GM10847 (cell line): ENCODE results near the gene ZNF716.

Source experiments
- POLR2A ChIP-seq: IDR thresholded peaks from 2 replicates; pipeline ENCODE4 v1.6.1; 2011; ENCODE audit not compliant: insufficient read length; ENCODE audit errors: extremely low read depth

ZNF716 gene

DNA sequence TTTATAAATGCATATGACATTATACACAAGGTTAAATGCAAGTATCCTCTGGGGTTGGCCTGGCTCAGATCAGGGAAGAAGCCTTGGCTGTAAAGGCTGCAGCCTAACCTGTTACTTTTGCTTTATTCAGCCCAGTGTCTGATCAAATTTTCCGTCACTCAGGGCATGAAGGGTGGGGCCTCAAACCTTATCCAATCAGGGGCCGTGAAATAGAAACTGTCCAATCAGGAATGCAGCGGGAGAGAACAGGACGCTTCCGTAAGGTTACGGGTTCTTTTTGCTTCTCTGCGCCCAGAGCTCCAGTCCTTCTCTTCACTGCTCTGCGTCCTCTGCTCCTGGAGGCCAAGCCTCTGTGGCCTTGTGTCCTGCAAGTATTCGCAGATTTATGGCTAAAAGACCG lies at the start of gene ZNF716:
ZNF716 (plus strand) TSS at position 274 of the 400 bp plus-strand sequence; CDS start at position 386, 112 bp downstream.
- no peak for TF ChIP-seq POLR2A

DNA sequence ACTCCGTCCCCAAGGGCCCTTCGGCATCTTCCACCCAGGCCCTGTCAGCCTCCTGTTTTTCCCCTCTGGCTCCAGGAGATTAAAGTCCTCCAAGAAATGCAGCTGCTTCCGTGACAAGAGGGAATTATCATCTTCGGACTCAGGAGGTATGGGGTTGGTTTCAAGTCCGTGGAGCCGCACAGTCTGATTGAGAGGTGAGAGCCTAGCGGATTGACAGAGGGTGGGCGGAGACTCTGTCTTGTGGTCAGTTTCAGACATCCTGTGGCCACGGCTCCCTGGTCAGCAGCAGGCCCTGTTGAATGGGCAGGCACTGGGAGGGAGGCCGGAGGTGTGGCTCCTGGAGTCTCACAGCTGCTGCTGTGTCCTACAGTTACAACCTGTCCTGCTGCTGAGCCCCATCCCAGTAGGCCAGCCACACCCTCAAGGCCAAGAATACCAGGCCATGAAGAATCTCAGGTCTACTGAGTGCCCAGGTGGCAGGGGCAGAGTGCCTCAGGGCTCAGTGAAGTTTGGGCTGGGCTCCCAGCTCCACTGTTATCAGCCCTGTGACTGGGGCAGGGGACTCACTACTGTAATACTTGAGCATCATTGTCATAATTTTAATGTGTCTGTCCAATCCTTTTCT lies 49.3 kb upstream of the ZNF716 start:
- no peak for TF ChIP-seq POLR2A

DNA sequence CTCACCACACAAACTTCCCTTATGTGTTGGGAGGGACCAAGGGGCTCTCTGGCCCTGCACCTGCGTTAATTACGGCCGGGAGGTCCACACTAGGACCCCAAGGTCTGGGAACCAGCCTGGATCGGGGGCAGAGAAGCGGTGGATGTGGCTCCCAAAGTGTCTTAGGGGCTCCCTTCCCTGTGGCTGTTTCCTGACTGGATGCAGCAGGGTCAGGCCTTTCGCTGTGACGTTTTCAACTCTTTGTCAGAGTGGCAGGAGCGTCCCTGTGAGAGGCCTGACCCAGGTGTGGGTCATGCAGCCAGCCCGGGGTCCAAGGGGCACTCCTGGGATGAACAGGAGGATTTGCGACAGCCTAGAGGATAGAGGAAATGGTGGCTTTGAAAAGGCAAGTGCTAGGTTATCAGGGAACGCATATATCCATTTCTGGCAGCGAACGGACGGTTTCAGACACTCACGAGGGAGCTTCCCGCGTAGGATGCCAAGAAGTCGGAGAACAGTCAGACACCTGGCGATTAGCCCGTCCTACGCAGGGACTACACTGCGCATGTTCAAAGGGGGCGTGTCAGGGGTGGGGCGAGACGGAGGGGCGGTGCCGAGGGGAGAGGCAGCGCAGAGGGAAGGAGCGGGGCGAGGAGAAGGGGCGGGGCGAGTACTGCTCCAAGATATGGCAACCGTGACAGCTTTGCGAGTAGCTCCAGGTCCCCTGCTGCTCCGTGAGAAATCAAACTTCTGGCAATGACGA lies 46.2 kb upstream of the ZNF716 start:
- TF ChIP-seq POLR2A = no peak

DNA sequence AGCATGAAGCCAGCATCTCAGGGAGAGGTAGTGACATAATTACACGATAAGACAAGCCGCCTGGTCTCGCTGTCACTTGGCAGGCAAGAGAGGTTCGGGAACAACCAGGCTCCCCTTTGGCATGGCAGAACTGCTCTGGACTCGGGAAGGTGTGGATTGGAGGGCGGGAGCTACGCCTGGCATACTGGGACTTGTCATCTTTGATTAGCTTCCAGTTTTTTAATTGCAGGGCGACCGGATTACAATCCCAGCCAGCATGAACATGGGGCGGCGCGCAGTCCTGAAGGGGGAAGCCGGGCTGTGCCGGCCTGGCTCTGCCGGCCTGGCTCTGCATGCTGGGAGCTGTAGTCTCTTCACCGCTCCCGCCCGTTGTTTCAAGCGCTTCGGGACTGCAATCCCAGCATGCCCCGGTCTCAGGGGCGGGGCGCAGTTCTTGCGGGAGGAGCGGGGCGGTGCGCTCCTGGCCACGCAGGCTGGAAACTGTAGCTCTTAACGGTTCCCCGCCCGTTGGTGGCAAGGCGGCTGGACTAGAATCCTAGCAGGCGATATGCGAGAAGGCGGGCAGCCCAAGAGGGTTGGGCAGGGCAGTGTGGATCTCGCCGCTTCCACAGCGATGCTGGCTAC lies 45.5 kb upstream of the ZNF716 start:
- TF ChIP-seq POLR2A = no peak

DNA sequence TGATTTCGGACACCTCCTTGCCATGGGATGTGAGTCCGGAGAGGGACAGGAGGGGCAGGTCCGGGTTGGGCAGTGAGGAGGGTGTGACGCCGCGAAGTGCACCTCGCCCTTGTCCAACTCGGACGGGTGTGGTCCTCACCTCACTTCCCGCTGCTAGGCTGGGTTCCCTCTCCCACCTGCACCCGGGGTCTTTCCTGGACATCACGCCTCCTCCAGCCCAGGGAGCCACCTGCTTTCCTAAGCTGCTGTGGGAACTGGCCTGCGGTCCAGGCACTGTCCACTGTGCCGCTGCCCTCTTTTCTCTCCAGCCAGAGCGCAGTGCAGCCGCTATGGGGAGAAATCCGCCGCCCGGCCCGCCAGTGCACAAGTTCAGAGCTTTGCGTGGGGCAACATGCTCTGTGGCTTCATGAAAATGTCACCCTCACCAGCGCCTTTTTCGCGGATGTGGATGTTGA lies 45.0 kb upstream of the ZNF716 start:
- TF ChIP-seq POLR2A = no peak

DNA sequence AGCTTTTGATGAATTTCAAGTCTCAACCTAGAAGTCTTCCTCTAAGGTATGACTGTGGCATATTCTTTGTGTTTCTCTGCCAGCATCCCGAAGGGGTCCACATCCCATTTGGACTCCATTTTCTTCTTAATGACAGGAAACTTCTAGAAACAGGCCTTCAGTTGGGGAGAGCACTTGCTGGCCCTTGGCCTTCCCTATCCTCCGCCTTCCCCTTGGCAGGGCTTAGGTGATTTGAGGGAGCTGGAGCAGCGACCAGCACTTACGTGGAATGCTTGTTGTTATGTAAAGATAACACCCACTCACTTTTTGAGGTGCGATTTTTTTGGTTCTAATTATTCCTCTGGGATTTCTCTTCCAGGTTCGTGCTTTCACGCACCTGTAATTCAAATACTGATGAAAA lies 42.9 kb upstream of the ZNF716 start:
- no peak for TF ChIP-seq POLR2A

DNA sequence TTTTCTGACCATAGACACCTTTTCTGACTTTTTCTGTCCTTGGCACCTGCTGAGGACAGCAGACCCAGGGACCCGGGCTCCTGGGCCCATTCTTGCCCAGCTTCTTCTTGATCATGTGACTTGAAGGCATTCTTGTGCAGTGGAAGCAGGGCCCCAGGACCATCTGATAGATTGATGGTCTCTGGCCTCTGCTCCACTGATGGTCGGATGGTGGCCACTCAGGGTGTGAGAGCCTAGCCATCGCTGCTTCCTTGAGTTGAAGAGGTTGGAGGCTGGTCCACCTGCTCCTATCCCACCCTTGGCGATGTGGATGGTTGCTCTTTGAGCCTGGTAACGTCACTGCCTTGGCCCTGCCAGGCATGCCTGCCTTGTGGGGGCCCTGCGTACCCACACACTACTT lies 37.8 kb upstream of the ZNF716 start:
- TF ChIP-seq POLR2A = no peak

DNA sequence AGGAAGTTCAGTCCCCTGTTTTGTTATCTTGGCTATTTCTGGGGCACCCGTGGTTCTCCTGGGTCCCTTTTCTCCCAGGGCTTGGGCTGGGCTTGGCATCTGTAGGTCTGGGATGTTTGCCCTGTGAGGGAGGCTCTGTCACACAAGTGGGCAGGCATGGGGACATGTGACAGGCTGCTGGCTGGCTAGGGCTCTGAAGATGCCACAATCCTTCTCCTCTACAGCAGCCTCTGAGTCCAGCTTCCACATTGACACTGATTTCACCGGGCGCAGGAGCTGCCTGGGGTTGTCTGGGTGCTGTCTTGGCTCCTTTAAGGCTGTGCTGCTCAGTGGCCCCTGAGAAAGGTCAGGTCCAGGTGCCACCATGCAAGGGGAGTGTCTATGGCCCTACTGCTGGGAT lies 37.4 kb upstream of the ZNF716 start:
- TF ChIP-seq POLR2A = no peak

DNA sequence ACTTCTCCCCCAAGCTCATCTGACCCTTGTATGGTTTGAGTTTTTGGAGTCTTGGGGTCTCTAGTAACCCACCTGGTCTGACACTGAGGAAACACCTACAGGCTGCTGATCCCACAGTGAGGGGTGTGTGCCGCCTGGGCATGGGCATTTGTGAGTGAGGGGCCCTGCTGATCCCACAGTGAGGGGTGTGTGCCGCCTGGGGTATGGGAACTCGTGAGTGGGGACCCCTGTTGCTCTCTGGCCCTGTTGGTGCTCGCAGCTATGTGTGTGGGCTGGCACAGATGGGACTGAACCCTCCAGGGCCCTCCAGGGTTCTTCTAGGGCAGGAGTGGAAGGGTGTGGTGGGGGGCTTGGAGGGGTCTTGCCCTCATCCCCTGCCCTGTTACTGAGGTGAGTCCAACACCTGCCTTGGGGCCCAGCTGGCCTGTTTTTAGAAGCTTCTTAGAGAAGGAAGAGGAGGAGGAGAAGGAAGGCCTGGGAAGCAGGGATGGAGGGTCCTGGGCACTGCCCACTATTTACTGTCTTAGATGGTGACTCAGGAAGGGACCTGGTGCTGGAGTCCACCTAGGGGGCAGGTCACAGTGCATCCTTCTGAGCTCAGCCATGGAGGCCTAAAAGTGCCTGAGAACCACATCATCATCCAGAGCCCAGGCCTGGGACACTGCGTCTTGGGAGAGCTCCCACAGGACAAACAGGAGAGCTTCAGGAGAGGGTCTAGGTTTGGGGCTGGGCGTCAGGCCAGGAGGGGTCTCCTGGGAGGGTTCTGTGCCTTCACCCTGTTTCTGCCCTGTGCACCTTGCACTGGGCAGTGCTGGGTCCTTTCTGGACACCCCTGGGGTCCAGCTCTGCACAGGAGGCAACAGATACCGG lies 36.2 kb upstream of the ZNF716 start:
- TF ChIP-seq POLR2A = no peak

DNA sequence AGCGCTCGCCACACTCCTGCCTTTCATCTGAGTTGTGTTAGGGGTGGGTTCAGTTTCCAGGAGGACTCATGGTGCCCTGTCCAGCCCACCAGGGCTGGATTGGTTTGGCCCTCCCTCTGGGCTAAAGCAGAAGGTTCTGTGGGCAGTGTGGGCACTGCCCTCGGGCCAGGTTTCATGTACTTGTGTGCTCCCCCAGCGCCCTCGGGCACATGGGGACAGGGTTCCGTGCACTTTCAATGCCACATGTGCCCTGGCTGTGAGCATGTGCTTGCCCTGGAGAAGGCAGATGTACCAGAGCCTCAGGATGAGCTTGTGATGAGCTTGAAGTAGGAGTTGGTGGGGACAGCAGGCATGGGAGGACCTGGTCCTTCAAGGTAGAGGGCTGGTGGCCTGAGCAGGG lies 35.6 kb upstream of the ZNF716 start:
- no peak for TF ChIP-seq POLR2A

DNA sequence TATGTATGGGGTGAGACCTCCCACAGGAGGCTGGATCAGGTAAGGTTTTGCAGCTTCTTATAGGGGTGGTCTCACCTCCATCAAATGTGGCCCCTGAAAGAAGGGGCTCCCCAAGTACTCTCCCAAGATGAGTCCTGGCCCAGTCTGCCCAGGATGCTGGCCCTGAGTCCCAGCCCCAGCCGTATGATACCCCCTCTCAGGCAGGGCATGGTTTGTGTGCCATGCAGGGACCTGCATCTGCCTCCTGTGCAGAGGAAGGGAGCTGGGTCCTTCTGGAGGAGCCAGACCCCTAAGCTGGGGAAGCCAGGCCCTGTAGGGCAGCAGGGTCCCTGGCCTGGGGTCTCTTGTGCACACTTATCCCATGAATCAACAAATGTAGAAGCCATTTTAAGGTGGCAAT lies 35.1 kb upstream of the ZNF716 start:
- no peak for TF ChIP-seq POLR2A

DNA sequence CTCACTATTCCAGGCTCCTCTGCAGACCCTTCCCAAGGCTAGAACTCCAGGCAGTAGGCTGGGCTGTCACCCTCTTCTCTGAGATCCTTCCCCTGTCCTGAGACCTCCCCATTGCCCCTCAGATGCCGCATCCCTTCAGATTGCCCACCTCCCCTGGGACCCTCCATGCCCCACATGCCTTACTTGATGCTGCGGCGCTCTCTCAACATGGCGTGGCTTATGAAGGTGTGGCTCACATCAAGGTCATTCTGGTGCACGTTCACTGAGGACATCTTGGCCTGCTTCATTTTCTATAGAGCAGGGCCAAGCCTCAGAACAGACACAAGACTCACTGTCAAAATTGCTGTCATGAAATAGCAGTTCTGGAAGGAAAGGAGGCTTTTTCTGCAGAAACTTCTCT lies 34.7 kb upstream of the ZNF716 start:
- no peak for TF ChIP-seq POLR2A

DNA sequence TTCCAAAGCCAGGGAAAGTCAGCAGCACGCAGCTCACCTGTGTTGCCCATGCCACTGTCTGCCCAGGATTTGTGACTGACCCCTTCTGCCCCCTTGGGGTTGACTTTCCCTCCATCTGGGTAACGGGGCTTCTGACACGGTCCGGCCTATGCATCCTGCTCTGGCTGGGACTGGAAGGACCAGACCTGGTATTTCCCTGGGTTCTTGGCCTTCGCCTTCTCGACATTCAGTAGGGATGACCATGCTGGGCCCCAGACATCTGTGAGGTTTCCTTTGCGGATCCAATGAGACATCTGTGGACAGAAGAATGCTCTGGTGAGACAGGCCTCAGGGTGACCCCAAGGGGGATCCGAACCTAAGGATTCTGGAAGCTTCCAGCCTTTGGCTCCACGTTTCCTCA lies 34.2 kb upstream of the ZNF716 start:
- TF ChIP-seq POLR2A = no peak

DNA sequence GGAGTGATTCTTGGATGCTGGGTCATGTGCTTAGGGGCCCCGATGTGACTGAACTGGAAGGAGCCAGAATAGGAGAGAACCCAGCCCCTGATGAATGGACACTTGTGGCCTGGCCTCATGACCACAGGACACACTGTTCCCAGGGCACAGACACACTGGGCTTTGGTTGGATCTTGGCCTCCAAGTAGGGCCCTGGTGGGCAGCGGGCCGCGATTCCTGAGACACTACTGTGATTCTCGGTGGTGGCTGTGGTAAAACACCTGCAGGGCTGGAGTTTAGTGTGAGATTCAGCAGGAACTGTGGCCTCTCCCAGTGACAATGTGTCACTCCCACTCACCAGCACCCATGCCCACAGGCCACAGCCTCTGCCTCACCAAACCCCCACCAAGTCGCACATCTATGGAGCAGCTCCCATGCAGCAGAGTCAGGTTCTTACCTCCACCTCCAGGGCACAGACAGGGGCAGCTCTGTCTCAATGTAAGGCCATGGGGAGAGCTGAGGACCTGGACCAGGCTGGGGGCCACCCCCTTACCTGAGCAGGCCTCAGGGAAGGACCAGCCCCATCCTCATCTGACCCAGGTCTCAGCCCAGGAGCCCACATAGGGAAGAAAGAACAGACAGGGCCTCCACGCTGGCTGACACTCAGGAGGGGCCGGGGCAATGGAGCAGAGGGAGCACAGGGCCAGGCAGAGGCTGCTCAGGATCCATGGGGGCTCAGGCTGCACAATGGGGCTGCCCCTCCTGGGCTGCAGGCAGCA lies 33.2 kb upstream of the ZNF716 start:
- no peak for TF ChIP-seq POLR2A

DNA sequence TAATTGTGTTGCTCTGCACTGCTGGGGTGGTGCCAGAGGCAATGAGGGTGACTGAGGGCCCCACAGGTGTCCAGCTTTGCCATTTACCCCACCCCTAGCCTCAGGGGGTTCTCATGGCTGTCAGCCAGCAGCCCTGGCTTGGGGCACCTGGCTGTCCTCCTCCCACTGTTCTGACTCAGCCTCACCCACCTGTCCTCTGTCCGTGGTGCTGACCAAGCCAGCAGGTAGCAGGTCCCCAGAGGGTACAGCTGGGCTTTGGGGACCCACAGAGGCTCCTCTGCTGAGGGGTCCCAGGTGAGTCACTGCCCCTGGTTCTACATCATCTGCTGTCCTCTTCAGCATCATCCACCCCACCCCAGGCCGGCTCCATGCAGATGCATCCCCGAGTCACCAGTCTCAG lies 32.2 kb upstream of the ZNF716 start:
- no peak for TF ChIP-seq POLR2A
